GM23338 (cell line): ENCODE measurements around the gene USP37.

Source experiments
- EZH2 ChIP-seq: fragments of 200-600 bp; sonication (generic); IDR thresholded peaks from one replicate; pipeline ENCODE4 v1.8.0; 2017; ENCODE audit warnings: antibody characterized with exemption, mild to moderate bottlenecking, low read depth; ENCODE audit not compliant: unreplicated experiment
- POLR2AphosphoS5 ChIP-seq: IDR thresholded peaks from 2 replicates; pipeline ENCODE4 v1.6.1; 2016; ENCODE audit warnings: antibody characterized with exemption, low read depth
- TF ChIP-seq, protein P1 (sequence below), 2 experiments: fragments of 200-600 bp in 1 of 2; sonication (generic) in 1 of 2; conservative IDR thresholded peaks; 2 replicates each; pipeline versions ENCODE4 v1.5.1 to v1.6.1; 2016 to 2017; ENCODE audit warnings: antibody characterized with exemption in 2 of 2, low read depth in 2 of 2, mild to moderate bottlenecking in 2 of 2, moderate library complexity in 1 of 2

DNA sequence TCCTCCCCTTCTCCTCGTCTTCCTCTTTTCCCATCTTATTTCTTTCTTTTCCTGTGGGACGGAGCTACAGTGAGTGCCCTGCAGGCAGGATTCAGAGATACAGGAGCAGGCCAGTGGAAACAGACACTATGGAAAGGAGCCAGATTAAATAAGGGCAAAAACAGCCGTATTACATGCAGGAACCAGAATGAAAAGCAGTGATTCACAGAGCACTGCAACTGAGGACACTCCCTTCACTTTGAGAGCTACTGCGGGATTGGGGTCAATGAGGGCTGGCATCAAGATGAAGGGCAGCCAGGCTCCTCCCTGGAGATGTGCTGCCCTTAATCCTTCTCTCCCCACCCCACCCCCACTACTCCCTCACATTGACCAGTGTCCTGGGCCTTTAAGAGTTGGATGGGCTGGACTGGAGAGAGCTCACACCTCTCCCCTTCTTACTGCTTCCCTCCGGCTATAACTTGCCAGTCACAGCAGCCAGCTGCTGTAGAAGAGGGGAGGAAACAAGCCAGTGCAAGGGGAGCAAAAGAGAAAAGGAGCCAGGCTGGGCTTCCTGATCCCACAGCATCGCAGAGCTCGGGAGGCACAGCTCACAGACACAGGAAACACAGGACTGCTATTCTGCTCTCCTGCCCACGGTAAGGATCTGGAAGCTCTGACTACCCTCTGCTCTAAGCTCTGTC is 39.4 kb upstream of the USP37 start, which contains the start of gene PLCD4:
- TF ChIP-seq, protein P1, sequence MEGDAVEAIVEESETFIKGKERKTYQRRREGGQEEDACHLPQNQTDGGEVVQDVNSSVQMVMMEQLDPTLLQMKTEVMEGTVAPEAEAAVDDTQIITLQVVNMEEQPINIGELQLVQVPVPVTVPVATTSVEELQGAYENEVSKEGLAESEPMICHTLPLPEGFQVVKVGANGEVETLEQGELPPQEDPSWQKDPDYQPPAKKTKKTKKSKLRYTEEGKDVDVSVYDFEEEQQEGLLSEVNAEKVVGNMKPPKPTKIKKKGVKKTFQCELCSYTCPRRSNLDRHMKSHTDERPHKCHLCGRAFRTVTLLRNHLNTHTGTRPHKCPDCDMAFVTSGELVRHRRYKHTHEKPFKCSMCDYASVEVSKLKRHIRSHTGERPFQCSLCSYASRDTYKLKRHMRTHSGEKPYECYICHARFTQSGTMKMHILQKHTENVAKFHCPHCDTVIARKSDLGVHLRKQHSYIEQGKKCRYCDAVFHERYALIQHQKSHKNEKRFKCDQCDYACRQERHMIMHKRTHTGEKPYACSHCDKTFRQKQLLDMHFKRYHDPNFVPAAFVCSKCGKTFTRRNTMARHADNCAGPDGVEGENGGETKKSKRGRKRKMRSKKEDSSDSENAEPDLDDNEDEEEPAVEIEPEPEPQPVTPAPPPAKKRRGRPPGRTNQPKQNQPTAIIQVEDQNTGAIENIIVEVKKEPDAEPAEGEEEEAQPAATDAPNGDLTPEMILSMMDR (conservative IDR thresholded peaks at IDR 0.05; ENCODE audit: low read depth in 2 of 2) = no peak
- TF ChIP-seq POLR2AphosphoS5 = no peak
- no peak for TF ChIP-seq EZH2
